HepG2 (cell line): ENCODE results near the gene CTCF. TPM values are rescaled to one million over a fixed set of nuclear protein-coding genes. Genes with fewer than 3 reads are reported as not detected.

Experiments used
- ATAD3A ChIP-seq: sonication (generic); formaldehyde crosslinking; IDR thresholded peaks from 2 replicates; pipeline ENCODE4 v1.4.0; 2020; ENCODE audit warnings: missing genetic modification reagents
- BHLHE40 ChIP-seq: IDR thresholded peaks from 2 replicates; pipeline ENCODE4 v1.6.1; 2011; ENCODE audit warnings: low read length, improper control_type of control experiment
- FOXK1 ChIP-seq: sonication (generic); formaldehyde crosslinking; IDR thresholded peaks from 2 replicates; pipeline ENCODE4 v1.4.0; 2020; ENCODE audit warnings: low read depth, missing genetic modification reagents, borderline replicate concordance
- FOXM1 ChIP-seq: sonication (generic); formaldehyde crosslinking; IDR thresholded peaks from 2 replicates; pipeline ENCODE4 v1.5.0; 2020; ENCODE audit warnings: missing genetic modification reagents
- KAT2B ChIP-seq: fragments of 150-350 bp; IDR thresholded peaks from 2 replicates; pipeline ENCODE4 v1.6.1; 2014; ENCODE audit warnings: low read depth, low read length, borderline replicate concordance
- MXD4 ChIP-seq: IDR thresholded peaks from 2 replicates; pipeline ENCODE4 v1.6.1; 2016; ENCODE audit warnings: mild to moderate bottlenecking, missing biosample characterization, missing genetic modification reagents
- RXRA ChIP-seq: sonication (generic); formaldehyde crosslinking; IDR thresholded peaks from 2 replicates; pipeline ENCODE4 v1.5.1; 2020; ENCODE audit warnings: missing genetic modification reagents
- RXRB ChIP-seq: IDR thresholded peaks from 2 replicates; pipeline ENCODE4 v1.6.1; 2016; ENCODE audit warnings: borderline replicate concordance, missing genetic modification reagents, missing compliant biosample characterization
- TBL1XR1 ChIP-seq: fragments of 150-350 bp; IDR thresholded peaks from 2 replicates; pipeline ENCODE4 v1.6.1; 2014; ENCODE audit warnings: borderline replicate concordance, low read length; ENCODE audit not compliant: partially characterized antibody
- ZBTB21 ChIP-seq: sonication (generic); formaldehyde crosslinking; IDR thresholded peaks from 2 replicates; pipeline ENCODE4 v1.4.0; 2020; ENCODE audit warnings: missing genetic modification reagents
- ZBTB3 ChIP-seq: sonication (generic); formaldehyde crosslinking; IDR thresholded peaks from 2 replicates; pipeline ENCODE4 v1.4.0; 2020; ENCODE audit warnings: low read depth, mild to moderate bottlenecking, moderate library complexity, missing genetic modification reagents, borderline replicate concordance
- ZNF232 ChIP-seq: sonication (generic); formaldehyde crosslinking; IDR thresholded peaks from 2 replicates; pipeline ENCODE4 v1.4.0; 2020; ENCODE audit warnings: missing genetic modification reagents, borderline replicate concordance
- ZNF432 ChIP-seq: sonication (generic); formaldehyde crosslinking; IDR thresholded peaks from 2 replicates; pipeline ENCODE4 v1.5.0; 2020; ENCODE audit warnings: missing genetic modification reagents, mild to moderate bottlenecking, borderline replicate concordance
- ZNF563 ChIP-seq: sonication (generic); formaldehyde crosslinking; IDR thresholded peaks from 2 replicates; pipeline ENCODE4 v1.8.0; 2022; ENCODE audit warnings: mild to moderate bottlenecking, moderate library complexity, missing genetic modification reagents
- ZNF777 ChIP-seq: sonication (generic); formaldehyde crosslinking; IDR thresholded peaks from 2 replicates; pipeline ENCODE4 v1.4.0; 2020; ENCODE audit warnings: missing genetic modification reagents
- ZNF883 ChIP-seq: sonication (generic); formaldehyde crosslinking; IDR thresholded peaks from 2 replicates; pipeline ENCODE4 v1.5.1; 2020; ENCODE audit warnings: mild to moderate bottlenecking, missing genetic modification reagents; ENCODE audit errors: not compliant biosample characterization
- ZZZ3 ChIP-seq: sonication (generic); formaldehyde crosslinking; IDR thresholded peaks from 2 replicates; pipeline ENCODE4 v1.4.0; 2020; ENCODE audit warnings: missing genetic modification reagents, mild to moderate bottlenecking, borderline replicate concordance
- polyA plus RNA-seq, 8 experiments: library from polyadenylated mRNA; depleted of rRNA in 3 of 8; stranded (reverse) in 7 of 8; unstranded in 1 of 8; fragments of >200 nt; fragmentation: Illumina TruSeq in 4 of 8; extraction: Trizol in 4 of 8; gene quantifications; 2 replicates each; pipeline versions ENCODE4 v1.2.1 to v1.2.3, GENCODE V29; 2011 to 2016; ENCODE audit warnings: low read depth in 4 of 8, missing spikeins in 1 of 8, mixed read lengths in 1 of 8; ENCODE audit not compliant: insufficient read depth in 1 of 8
- total RNA-seq, 5 experiments: library from RNA; depleted of rRNA; stranded (reverse); fragments of >200 nt; fragmentation: Illumina TruSeq; extraction: Trizol; gene quantifications; 2 replicates each; pipeline ENCODE4 v1.2.3, GENCODE V29; 2016; ENCODE audit warnings: low read depth in 1 of 5
- TF ChIP-seq, protein P1 (sequence below): sonication (generic); formaldehyde crosslinking; IDR thresholded peaks from 2 replicates; pipeline ENCODE4 v1.5.0; 2020; ENCODE audit warnings: missing genetic modification reagents, mild to moderate bottlenecking, borderline replicate concordance
- TF ChIP-seq, protein P2 (sequence below): sonication (generic); formaldehyde crosslinking; IDR thresholded peaks from 2 replicates; pipeline ENCODE4 v1.4.0; 2020; ENCODE audit warnings: missing genetic modification reagents, borderline replicate concordance
- TF ChIP-seq, protein P3 (sequence below): sonication (generic); formaldehyde crosslinking; IDR thresholded peaks from 2 replicates; pipeline ENCODE4 v1.8.1; 2023; ENCODE audit warnings: mild to moderate bottlenecking, moderate library complexity, missing genetic modification reagents
- TF ChIP-seq, protein P4 (sequence below): sonication (generic); formaldehyde crosslinking; IDR thresholded peaks from 2 replicates; pipeline ENCODE4 v1.5.0; 2020; ENCODE audit warnings: missing genetic modification reagents
- TF ChIP-seq, protein P5 (sequence below): IDR thresholded peaks from 2 replicates; pipeline ENCODE4 v1.6.1; 2016; ENCODE audit warnings: missing compliant biosample characterization, missing genetic modification reagents, borderline replicate concordance

Gene CTCF
- total and polyA plus RNA-seq, 2 of the 13 experiments (the other 11 are each of a cell fraction or from before 2014, with no cell fraction given): 19.5 to 37.5 TPM

DNA sequence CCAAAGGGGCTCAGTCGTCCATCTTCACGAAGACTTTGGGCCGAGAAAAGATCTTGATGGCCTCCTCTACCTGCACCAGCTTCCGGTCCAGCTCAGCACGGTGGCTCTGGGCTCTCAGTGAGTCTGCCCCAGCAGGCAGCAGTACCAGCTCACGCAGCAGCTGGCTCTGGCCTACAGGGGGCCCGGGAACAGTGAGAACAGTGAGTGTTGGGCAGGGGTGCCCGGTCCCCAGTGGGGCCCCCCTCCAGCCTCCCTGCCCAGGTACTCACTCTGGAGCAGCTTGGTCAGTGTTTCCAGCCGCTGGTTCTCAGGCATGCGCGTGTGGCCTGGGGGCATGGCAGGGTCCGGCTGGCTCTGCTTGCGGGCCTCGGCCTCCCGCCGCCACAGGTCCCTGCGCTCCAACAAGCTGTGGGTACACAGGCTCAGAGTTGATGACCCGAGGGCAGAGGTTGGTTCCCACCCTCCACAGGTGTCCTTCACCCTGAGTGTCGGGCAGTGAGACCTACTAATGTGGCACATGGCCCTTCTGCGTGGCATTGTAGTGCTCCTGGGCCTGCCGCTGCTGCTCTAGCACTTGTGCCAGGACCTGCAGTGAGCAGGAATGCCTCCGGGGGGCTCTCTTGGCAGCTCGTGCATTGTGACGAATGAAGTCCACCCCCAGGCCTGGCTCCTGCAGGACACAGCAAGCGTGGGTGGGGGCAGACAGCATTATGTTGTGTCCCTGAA is 101.0 kb downstream of the CTCF start (continued):
- TF ChIP-seq, protein P1, sequence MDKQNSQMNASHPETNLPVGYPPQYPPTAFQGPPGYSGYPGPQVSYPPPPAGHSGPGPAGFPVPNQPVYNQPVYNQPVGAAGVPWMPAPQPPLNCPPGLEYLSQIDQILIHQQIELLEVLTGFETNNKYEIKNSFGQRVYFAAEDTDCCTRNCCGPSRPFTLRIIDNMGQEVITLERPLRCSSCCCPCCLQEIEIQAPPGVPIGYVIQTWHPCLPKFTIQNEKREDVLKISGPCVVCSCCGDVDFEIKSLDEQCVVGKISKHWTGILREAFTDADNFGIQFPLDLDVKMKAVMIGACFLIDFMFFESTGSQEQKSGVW (CRISPR knock-in tag): no peak
- TF ChIP-seq, protein P2, sequence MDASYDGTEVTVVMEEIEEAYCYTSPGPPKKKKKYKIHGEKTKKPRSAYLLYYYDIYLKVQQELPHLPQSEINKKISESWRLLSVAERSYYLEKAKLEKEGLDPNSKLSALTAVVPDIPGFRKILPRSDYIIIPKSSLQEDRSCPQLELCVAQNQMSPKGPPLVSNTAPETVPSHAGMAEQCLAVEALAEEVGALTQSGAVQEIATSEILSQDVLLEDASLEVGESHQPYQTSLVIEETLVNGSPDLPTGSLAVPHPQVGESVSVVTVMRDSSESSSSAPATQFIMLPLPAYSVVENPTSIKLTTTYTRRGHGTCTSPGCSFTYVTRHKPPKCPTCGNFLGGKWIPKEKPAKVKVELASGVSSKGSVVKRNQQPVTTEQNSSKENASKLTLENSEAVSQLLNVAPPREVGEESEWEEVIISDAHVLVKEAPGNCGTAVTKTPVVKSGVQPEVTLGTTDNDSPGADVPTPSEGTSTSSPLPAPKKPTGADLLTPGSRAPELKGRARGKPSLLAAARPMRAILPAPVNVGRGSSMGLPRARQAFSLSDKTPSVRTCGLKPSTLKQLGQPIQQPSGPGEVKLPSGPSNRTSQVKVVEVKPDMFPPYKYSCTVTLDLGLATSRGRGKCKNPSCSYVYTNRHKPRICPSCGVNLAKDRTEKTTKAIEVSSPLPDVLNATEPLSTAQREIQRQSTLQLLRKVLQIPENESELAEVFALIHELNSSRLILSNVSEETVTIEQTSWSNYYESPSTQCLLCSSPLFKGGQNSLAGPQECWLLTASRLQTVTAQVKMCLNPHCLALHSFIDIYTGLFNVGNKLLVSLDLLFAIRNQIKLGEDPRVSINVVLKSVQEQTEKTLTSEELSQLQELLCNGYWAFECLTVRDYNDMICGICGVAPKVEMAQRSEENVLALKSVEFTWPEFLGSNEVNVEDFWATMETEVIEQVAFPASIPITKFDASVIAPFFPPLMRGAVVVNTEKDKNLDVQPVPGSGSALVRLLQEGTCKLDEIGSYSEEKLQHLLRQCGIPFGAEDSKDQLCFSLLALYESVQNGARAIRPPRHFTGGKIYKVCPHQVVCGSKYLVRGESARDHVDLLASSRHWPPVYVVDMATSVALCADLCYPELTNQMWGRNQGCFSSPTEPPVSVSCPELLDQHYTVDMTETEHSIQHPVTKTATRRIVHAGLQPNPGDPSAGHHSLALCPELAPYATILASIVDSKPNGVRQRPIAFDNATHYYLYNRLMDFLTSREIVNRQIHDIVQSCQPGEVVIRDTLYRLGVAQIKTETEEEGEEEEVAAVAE (CRISPR knock-in tag): no peak
- TF ChIP-seq ZBTB21 (CRISPR knock-in tag) (no peak), ZNF883 (CRISPR knock-in tag) (peak; percentile 29), RXRA (no peak), MXD4 (no peak), FOXK1 (CRISPR knock-in tag) (no peak), FOXM1 (CRISPR knock-in tag) (no peak), ZNF777 (CRISPR knock-in tag) (0 out of 2 replicates have a peak, but pooled peaks have one; percentile 28), ZNF563 (CRISPR knock-in tag) (0 out of 2 replicates have a peak, but pooled peaks have one; percentile 27), ZZZ3 (CRISPR knock-in tag) (no peak), RXRB (CRISPR knock-in tag) (no peak), KAT2B (no peak), ZBTB3 (CRISPR knock-in tag) (no peak), ZNF232 (CRISPR knock-in tag) (no peak), TBL1XR1 (no peak), ZNF432 (CRISPR knock-in tag) (no peak), ATAD3A (CRISPR knock-in tag) (no peak), BHLHE40 (no peak)
- TF ChIP-seq, protein P3, sequence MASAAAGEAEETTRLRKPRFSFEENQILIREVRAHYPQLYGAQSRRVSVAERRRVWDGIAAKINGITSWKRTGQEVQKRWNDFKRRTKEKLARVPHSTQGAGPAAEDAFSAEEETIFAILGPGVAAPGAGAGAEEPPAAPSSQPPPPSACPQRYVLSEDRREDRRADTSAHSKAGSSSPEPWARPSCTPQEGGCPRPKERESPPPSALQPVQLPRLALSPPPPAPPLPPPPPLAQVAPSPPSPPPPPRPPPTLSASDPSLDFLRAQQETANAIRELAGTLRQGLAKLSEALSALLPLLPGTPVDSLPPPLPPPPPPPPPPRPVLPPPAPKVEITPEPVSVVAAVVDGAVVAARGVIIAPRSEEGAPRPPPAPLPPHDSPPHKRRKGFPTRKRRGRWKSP (CRISPR knock-in tag): no peak
- TF ChIP-seq, protein P4, sequence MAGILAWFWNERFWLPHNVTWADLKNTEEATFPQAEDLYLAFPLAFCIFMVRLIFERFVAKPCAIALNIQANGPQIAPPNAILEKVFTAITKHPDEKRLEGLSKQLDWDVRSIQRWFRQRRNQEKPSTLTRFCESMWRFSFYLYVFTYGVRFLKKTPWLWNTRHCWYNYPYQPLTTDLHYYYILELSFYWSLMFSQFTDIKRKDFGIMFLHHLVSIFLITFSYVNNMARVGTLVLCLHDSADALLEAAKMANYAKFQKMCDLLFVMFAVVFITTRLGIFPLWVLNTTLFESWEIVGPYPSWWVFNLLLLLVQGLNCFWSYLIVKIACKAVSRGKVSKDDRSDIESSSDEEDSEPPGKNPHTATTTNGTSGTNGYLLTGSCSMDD (CRISPR knock-in tag): no peak
- TF ChIP-seq, protein P5, sequence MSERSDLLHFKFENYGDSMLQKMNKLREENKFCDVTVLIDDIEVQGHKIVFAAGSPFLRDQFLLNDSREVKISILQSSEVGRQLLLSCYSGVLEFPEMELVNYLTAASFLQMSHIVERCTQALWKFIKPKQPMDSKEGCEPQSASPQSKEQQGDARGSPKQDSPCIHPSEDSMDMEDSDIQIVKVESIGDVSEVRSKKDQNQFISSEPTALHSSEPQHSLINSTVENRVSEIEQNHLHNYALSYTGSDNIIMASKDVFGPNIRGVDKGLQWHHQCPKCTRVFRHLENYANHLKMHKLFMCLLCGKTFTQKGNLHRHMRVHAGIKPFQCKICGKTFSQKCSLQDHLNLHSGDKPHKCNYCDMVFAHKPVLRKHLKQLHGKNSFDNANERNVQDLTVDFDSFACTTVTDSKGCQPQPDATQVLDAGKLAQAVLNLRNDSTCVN (CRISPR knock-in tag): no peak
